Activated CD8-positive, alpha-beta memory T cell treated with anti-CD3 and anti-CD28 coated beads for 1 hour (primary cell): Measurements from ENCODE around the gene PRRG2.

Experiments
- DNase-seq, 2 donors: peaks; one replicate each; pipeline ENCODE4 v3.0.0-alpha.2; 2020; ENCODE audit warnings: low read depth in 1 of 2; ENCODE audit errors: extremely low read depth in 1 of 2

PRRG2 gene

DNA sequence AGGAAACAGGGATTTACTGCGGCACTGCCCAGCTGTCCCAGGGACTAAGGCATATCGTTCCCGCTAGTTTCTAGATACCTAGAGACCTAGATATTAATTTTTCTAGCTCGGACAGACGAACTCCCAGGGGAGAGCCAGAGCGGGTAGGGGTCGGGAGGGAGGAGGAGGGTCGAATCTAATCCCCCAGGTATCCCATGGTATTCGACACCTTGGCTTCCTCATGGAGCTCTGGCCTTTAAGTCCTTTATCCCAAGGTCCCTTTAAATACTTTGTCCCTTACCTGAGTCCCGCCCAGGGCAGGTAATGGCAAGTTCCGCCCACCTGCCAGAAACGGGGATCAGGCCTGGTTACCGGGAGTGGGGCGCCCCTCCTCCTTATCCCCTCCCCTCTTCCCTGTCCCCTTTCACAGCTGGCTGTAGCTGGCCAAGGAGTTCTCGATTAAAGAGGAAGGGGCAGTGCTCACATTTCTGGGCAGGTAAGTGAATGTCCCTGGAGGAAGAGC lies at the start of gene PRRG2:
Gene PRRG2 (plus strand): TSS at position 310 of the 502 bp plus-strand sequence. CDS start 1,904 bp downstream, outside the sequence.
- no peak for DNase-seq

GRCh38 chr19:49533551-49534488 lies 47.3 kb upstream of the PRRG2 start:
- DNase-seq = peak in 1 of 2 donors; percentile 79

DNA sequence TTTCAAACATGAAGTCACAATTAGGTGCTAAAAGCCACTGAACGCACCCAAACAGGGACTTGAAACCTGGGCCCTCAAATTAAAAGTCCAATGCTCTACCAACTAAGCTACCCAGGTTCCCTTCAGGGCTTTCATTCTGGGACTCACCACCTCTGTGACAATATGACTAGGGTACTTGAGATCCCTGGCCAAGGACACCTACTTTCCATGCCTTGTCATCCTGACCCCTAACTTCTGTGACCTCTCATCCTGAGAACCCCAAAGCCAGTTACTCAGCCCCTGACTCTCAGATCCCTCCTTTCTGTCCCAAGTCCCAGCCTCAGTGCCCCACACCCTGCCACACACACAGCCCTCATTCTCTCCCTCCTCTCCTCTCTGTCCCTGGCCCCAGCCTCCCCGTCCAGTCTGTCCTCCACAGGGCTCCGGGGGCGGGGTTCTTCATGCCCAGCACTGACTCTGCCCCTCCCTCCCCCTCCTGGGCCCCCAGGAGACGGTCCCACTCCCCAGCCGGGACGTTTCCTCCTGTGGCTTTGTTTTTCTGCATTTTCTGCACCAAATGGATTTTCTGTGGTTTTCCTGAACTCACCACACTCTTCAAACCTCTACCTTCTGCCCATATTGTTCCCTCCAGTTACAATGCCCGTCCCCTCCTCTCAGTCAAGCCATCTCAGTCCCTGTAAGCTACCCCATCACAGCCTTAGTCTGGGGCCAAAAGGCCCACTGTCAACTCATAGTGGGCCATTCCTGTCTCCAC lies 46.3 kb upstream of the PRRG2 start:
- no peak for DNase-seq

DNA sequence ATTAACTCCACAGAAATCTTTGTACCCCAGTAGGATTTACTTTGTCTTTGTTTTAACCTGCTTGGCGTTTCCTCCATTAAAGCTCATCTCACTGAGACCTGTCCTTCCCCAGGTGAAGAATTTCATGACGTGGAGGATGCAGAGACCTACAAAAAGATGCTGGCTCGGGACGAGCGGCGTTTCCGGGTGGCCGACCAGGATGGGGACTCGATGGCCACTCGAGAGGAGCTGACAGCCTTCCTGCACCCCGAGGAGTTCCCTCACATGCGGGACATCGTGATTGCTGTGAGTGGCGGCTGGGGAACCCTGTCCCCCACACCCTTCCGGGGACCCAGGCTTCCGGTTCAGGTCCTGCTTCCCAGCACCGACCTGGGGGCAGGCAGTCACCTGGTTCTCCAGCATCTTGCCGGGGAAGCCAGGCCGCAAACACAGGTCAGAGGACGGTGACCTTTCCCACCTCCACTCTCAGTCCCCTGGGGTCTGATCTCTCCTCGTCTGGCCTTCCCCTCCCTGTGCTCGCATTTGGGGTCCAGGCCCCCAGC lies 44.1 kb upstream of the PRRG2 start:
- no peak for DNase-seq

GRCh38 chr19:49538643-49539042 lies 42.5 kb upstream of the PRRG2 start:
- DNase-seq = no peak

- no peak for DNase-seq
Observed at GRCh38 chr19:49539192-49539952, 41.7 kb upstream of the PRRG2 start.

- no peak for DNase-seq
Observed at GRCh38 chr19:49541914-49542313, 39.2 kb upstream of the PRRG2 start.

- no peak for DNase-seq
Observed at GRCh38 chr19:49542446-49542845, 38.7 kb upstream of the PRRG2 start.

DNA sequence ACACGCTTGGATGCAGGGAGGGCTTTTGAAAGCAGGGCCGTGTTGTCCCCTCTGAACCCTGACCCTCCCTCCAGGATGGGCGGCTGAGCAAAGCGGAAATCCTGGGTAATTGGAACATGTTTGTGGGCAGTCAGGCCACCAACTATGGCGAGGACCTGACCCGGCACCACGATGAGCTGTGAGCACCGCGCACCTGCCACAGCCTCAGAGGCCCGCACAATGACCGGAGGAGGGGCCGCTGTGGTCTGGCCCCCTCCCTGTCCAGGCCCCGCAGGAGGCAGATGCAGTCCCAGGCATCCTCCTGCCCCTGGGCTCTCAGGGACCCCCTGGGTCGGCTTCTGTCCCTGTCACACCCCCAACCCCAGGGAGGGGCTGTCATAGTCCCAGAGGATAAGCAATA lies 38.1 kb upstream of the PRRG2 start:
- DNase-seq = no peak

- no peak for DNase-seq
Observed at GRCh38 chr19:49544154-49544553, 37.0 kb upstream of the PRRG2 start.

DNA sequence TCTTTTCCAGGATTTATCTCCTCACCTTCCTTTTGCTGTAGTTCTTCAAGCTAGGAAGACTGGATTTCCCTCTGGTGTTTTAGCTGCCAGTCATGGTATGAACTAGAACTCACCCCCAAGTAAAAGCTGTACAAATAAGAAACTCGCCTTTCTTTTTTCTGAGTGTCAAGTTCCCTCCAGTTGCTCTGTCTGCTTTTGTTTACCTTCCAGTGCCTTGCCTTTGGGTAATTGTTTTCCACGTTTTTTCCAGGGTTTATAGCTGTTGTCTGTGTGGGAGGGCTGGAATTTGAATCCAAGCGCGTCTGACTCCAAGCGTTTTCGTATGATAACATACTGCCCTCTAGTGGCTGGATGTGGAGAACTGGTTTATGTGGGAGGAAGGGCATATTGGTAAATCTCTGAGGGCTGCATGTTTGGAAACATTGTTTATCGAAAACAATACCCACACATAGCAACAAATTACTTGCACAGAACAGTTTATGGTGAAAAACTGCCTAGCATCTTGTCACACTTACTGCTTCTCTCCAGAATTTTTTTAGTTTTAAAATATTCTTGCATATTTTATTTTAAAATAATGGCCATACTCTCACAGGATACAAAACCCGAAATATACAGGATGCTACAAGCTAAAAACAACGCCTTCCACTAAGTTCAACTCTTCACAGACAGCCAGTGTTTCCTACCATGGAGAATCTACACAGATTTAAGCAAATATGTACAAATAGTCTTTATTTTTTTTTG lies 34.1 kb upstream of the PRRG2 start:
- no peak for DNase-seq

- DNase-seq = no peak
Observed at GRCh38 chr19:49549045-49549444, 32.1 kb upstream of the PRRG2 start.

GRCh38 chr19:49551531-49551930 lies 29.6 kb upstream of the PRRG2 start:
- no peak for DNase-seq

GRCh38 chr19:49552749-49553148 lies 28.4 kb upstream of the PRRG2 start:
- no peak for DNase-seq

DNA sequence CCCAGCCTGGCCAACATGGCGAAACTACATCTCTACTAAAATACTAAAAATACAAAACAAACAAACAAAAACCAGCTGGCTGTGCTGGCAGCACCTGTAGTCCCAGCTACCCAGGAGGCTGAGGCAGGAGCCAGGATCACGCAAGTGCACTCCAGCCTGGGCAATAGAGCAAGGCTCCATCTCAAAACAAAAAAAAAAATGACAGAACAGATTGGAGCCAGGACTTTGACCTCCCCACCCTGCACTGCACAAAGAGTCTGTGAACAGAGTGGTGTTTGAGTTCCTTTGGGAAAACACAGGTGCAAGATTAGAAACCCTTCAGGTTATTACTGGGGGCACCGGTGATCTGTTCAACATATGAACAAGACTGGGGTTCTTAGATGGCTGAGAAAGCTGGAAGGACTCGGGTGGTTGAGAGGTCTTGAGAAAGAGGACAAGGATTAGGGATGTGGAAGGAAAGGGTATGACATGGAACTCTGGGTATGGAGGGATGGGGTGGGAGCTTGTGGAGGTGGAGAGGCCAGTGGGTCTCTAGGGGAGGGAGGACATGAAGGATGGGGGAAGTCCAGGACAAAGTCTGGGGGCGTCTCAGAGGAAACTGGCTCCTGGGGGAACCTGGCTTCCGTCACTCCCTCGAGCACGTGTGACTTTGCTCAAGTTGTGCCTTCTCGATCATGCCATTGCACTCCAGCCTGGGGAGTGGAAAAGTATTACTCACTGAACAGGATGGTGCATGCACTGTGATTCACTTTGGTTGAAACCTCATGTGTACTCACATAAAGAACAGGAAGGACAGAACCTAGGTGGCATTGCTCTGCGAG lies 27.5 kb upstream of the PRRG2 start:
- no peak for DNase-seq

DNA sequence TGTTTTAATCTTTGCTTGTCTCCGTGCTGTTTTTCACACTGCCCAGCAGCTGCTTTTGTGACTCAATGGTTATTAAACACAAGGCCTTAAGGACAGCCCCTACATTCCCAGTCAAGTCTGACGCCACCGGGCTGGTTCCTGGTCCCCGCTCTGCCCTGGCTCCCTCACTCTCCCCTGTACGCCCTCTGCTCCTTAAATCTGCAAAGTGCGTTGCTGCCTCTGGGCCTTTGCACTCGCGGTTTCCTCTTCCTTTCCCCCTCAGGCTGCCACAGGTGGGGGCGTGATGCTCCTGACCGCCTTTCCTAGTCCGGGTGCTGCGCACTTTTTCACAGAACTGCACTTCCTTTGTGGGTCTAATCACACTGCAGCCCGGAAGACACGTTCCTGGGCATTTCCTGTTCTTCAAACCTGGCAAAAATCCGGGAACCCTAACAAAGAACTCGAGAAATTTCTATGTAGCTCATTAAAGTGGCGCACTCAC lies 26.4 kb upstream of the PRRG2 start:
- no peak for DNase-seq

- peak in 1 of 2 donors; percentile 68 for DNase-seq
Observed at GRCh38 chr19:49555600-49556411, 25.3 kb upstream of the PRRG2 start.
